Transverse colon (tissue), 4 donors: Measurements from ENCODE around the gene QPCT.

Experiments
- CTCF ChIP-seq, 5 experiments: fragments of 200-600 bp in 3 of 5; fragments of 450-650 bp in 2 of 5; sonication (generic) in 3 of 5; IDR thresholded peaks; 1 replicate in 2 of 5; 2 replicates in 3 of 5; pipeline ENCODE4 v1.5.1; 2016 to 2017; ENCODE audit warnings: antibody characterized with exemption in 5 of 5, inconsistent platforms in 3 of 5, mild to moderate bottlenecking in 2 of 5, moderate library complexity in 1 of 5
- EP300 ChIP-seq: sonication (generic); formaldehyde crosslinking; IDR thresholded peaks from one replicate; pipeline ENCODE4 v1.6.1; 2017; ENCODE audit warnings: antibody characterized with exemption, low read depth
- POLR2A ChIP-seq: fragments of 450-650 bp; IDR thresholded peaks from one replicate; pipeline ENCODE4 v1.6.1; 2016; ENCODE audit warnings: antibody characterized with exemption, mild to moderate bottlenecking, moderate library complexity
- POLR2AphosphoS5 ChIP-seq, 3 donors: sonication (generic); formaldehyde crosslinking; IDR thresholded peaks; one replicate each; pipeline ENCODE4 v1.6.1; 2016; ENCODE audit warnings: antibody characterized with exemption in 3 of 3

- TF ChIP-seq CTCF (IDR thresholded peaks at IDR 0.05) = no peak
- no peak for TF ChIP-seq POLR2A
- no peak for TF ChIP-seq POLR2AphosphoS5 (IDR thresholded peaks at IDR 0.05)
- no peak for TF ChIP-seq EP300
Measured at GRCh38 chr2:37388074-37388473, 43.6 kb downstream of the QPCT start.
